Measurements from ENCODE around the gene MMD2.

- no peak for TF ChIP-seq CTCF (IDR thresholded peaks at IDR 0.05)
- TF ChIP-seq EP300 (IDR thresholded peaks at IDR 0.05): no peak
These were observed 78.8 kb downstream of the MMD2 start for GRCh38 chr7:4880218-4880617.
